PC-3 (cell line): ENCODE data around the gene GLB1L3.

ENCODE experiments used
- EZH2 ChIP-seq: fragments of 300-600 bp; sonication (generic); IDR thresholded peaks from one replicate; pipeline ENCODE4 v1.6.1; 2017; ENCODE audit warnings: antibody characterized with exemption, mild to moderate bottlenecking, low read length; ENCODE audit not compliant: unreplicated experiment
- EZH2phosphoT487 ChIP-seq: fragments of 300-600 bp; sonication (generic); IDR thresholded peaks from 2 replicates; pipeline ENCODE4 v1.6.1; 2018; ENCODE audit warnings: mild to moderate bottlenecking, antibody characterized with exemption, low read length, borderline replicate concordance
- TF ChIP-seq, protein P1 (sequence below): fragments of 300-600 bp; sonication (generic); conservative IDR thresholded peaks from 2 replicates; pipeline ENCODE4 v1.5.1; 2017; ENCODE audit warnings: antibody characterized with exemption, low read depth, mild to moderate bottlenecking, low read length

DNA sequence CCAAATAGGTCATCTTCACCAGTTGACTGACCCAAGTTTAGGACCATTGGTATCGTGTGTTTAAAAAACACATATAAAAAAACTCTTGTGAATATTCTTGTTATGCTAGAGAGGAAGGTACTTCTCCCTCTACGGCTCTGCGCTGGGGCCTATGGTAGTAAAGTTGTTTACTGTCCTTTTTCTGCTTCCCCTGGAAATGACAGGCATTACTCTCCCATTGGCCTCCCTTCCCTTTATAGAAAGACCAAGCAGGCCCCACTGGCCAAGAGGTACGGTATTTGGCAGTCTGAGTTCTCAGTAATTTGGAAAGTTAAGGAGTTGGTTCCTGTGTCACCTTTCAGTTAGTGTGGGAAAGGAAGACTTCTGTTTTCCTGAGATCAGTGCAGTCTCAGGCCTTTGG lies 29.5 kb upstream of the GLB1L3 start:
- TF ChIP-seq, protein P1, sequence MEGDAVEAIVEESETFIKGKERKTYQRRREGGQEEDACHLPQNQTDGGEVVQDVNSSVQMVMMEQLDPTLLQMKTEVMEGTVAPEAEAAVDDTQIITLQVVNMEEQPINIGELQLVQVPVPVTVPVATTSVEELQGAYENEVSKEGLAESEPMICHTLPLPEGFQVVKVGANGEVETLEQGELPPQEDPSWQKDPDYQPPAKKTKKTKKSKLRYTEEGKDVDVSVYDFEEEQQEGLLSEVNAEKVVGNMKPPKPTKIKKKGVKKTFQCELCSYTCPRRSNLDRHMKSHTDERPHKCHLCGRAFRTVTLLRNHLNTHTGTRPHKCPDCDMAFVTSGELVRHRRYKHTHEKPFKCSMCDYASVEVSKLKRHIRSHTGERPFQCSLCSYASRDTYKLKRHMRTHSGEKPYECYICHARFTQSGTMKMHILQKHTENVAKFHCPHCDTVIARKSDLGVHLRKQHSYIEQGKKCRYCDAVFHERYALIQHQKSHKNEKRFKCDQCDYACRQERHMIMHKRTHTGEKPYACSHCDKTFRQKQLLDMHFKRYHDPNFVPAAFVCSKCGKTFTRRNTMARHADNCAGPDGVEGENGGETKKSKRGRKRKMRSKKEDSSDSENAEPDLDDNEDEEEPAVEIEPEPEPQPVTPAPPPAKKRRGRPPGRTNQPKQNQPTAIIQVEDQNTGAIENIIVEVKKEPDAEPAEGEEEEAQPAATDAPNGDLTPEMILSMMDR = no peak
- TF ChIP-seq EZH2 (no peak), EZH2phosphoT487 (no peak)
